GM18507 (cell line): ENCODE measurements around the gene PPIL3.

ENCODE experiments used
- DNase-seq: peaks from one replicate; pipeline ENCODE4 v3.0.0; 2011; ENCODE audit warnings: low read depth; ENCODE audit not compliant: insufficient read length; ENCODE audit errors: extremely low spot score
- FAIRE-seq: peaks from 2 replicates; lab custom pipeline; 2011; peaks lifted over from hg19 to GRCh38; lab: Jason Lieb, UNC

PPIL3 gene

GRCh38 chr2:200821686-200822245 lies 67.1 kb downstream of the PPIL3 start:
- DNase-seq (no peak), FAIRE-seq (no peak)
